HFFc6 (cell line): Measurements from ENCODE around the gene APOLD1. TPM values are rescaled to one million over a fixed set of nuclear protein-coding genes. Genes with fewer than 3 reads are reported as not detected.
"Not testable (repeated sequence)": the region's sequence is repeated elsewhere in the genome, so short reads cannot be mapped to it uniquely, and the experiment has no call there.

Experiments
- DNase-seq: peaks from one replicate; pipeline ENCODE4 v3.0.0-alpha.2; 2018
- H3K27ac Mint-ChIP-seq: 2 replicates; pipeline ENCODE4 v1.8.0; 2020; ENCODE audit warnings: mild to moderate bottlenecking, mixed read lengths
- H3K27me3 Mint-ChIP-seq: 2 replicates; pipeline ENCODE4 v1.8.0; 2021; ENCODE audit warnings: mild to moderate bottlenecking, moderate library complexity, mixed read lengths; ENCODE audit not compliant: insufficient read depth
- H3K36me3 Mint-ChIP-seq: 2 replicates; pipeline ENCODE4 v1.8.0; 2021; ENCODE audit warnings: low read depth, mixed read lengths
- H3K4me1 Mint-ChIP-seq: 2 replicates; pipeline ENCODE4 v1.8.0; 2020; ENCODE audit warnings: low read depth, mixed read lengths
- H3K4me3 Mint-ChIP-seq: 2 replicates; pipeline ENCODE4 v1.8.0; 2020; ENCODE audit warnings: mild to moderate bottlenecking, moderate library complexity, mixed read lengths
- H3K9me3 Mint-ChIP-seq: 2 replicates; pipeline ENCODE4 v1.8.0; 2020; ENCODE audit warnings: mild to moderate bottlenecking, mixed read lengths
- CTCF ChIP-seq: fragments of 200-600 bp; sonication (generic); IDR thresholded peaks from 2 replicates; pipeline ENCODE4 v1.5.0; 2021; ENCODE audit warnings: antibody characterized with exemption, mild to moderate bottlenecking
- total RNA-seq, 6 experiments: library from RNA; stranded (reverse); fragmentation: NEBNext Ultra II Directional; extraction: Animal tissue kit (Norgen Biotek cat#: 25700); gene quantifications; 2 replicates in 1 of 6; 3 replicates in 5 of 6; pipeline ENCODE4 v1.2.3, GENCODE V29; 2021

Gene APOLD1
- total RNA-seq, 6 experiments from 2014 or later, result 5.0 to 8.6 (median 6.6) TPM

- Mint-ChIP-seq H3K36me3 (peaks cover 80% of the 10 kb centered on the region), H3K4me1 (peaks cover 100% of the 10 kb centered on the region), H3K9me3 (no peaks in the 10 kb centered on the region), H3K27ac (peak overlapping the region; percentile 86), H3K4me3 (peak overlapping the region; percentile 56), H3K27me3 (no peaks in the 10 kb centered on the region; the same call in 1 of the 2 replicates)
- no peak for TF ChIP-seq CTCF
- DNase-seq, result no peak
These were observed 33.2 kb downstream of the APOLD1 start for GRCh38 chr12:12818701-12819100.

GRCh38 chr12:12819221-12819620 lies 33.8 kb downstream of the APOLD1 start:
- peaks cover 98% of the 10 kb centered on the region for H3K4me1 Mint-ChIP-seq
- peak overlapping the region; percentile 56 for H3K4me3 Mint-ChIP-seq

GRCh38 chr12:12819752-12820311 lies 34.4 kb downstream of the APOLD1 start:
- Mint-ChIP-seq H3K4me1 (peaks cover 98% of the 10 kb centered on the region), H3K27me3 (no peaks in the 10 kb centered on the region), H3K27ac (peak overlapping the region; percentile 86), H3K4me3 (peak overlapping the region; percentile 56), H3K9me3 (no peaks in the 10 kb centered on the region), H3K36me3 (peaks cover 80% of the 10 kb centered on the region)
- peak; percentile 99 for DNase-seq
- no peak; the same call in 1 of the 2 replicates for TF ChIP-seq CTCF

More at GRCh38 chr12:12819221-12819620, 33.8 kb downstream of the APOLD1 start:
- Mint-ChIP-seq H3K9me3 (no peaks in the 10 kb centered on the region), H3K27ac (peak overlapping the region; percentile 86), H3K36me3 (peaks cover 80% of the 10 kb centered on the region), H3K27me3 (no peaks in the 10 kb centered on the region; the same call in 1 of the 2 replicates)
- no peak for DNase-seq
- no peak for TF ChIP-seq CTCF

- Mint-ChIP-seq H3K27ac (peak overlapping the region; percentile 86), H3K4me3 (peak overlapping the region; percentile 36), H3K4me1 (peaks cover 95% of the 10 kb centered on the region), H3K36me3 (peaks cover 81% of the 10 kb centered on the region)
- DNase-seq, H3K9me3 Mint-ChIP-seq, H3K27me3 Mint-ChIP-seq: not testable (repeated sequence)
These were observed 34.9 kb downstream of the APOLD1 start for GRCh38 chr12:12820376-12820775.

- Mint-ChIP-seq H3K27ac (peak overlapping the region; percentile 86), H3K4me1 (peaks cover 82% of the 10 kb centered on the region), H3K27me3 (no peaks in the 10 kb centered on the region), H3K9me3 (no peaks in the 10 kb centered on the region), H3K36me3 (peaks cover 77% of the 10 kb centered on the region), H3K4me3 (no peak overlapping the region)
- no peak for TF ChIP-seq CTCF
- no peak for DNase-seq
These were observed 36.5 kb downstream of the APOLD1 start for GRCh38 chr12:12821975-12822374.

GRCh38 chr12:12822886-12823285 lies 37.4 kb downstream of the APOLD1 start:
- Mint-ChIP-seq H3K4me1 (peaks cover 73% of the 10 kb centered on the region), H3K4me3 (peak overlapping the region; percentile 31), H3K9me3 (no peaks in the 10 kb centered on the region), H3K27ac (peak overlapping the region; percentile 71), H3K36me3 (peaks cover 79% of the 10 kb centered on the region), H3K27me3 (no peaks in the 10 kb centered on the region)
- no peak for DNase-seq
- no peak for TF ChIP-seq CTCF
